Spinal cord (tissue), 10 donors: ENCODE results near the gene CREBBP. TPM values are rescaled to one million over a fixed set of nuclear protein-coding genes. Genes with fewer than 3 reads are reported as not detected.

Source experiments
- DNase-seq, 6 donors: peaks; one replicate each; pipeline versions ENCODE4 v3.0.0 to v3.0.0-alpha.2; 2013 to 2015; ENCODE audit warnings: low spot score in 6 of 6, low read depth in 4 of 6
- H3K27ac ChIP-seq: one replicate; pipeline ENCODE4 v1.5.1; 2013; ENCODE audit warnings: low read depth, low read length, control low read depth
- H3K27me3 ChIP-seq: one replicate; pipeline ENCODE4 v1.6.1; 2013; ENCODE audit warnings: low read length; ENCODE audit not compliant: control insufficient read depth, insufficient read depth
- H3K36me3 ChIP-seq: one replicate; pipeline ENCODE4 v1.6.1; 2013; ENCODE audit warnings: low read length; ENCODE audit not compliant: control insufficient read depth, insufficient read depth
- H3K4me1 ChIP-seq: one replicate; pipeline ENCODE4 v1.6.1; 2013; ENCODE audit warnings: low read length; ENCODE audit not compliant: control insufficient read depth, insufficient read depth
- H3K4me3 ChIP-seq: one replicate; pipeline ENCODE4 v1.5.1; 2013; ENCODE audit warnings: low read depth, low read length, control low read depth
- H3K9me3 ChIP-seq: one replicate; pipeline ENCODE4 v1.6.1; 2013; ENCODE audit warnings: low read length; ENCODE audit not compliant: control insufficient read depth, insufficient read depth
- WGBS: methylation state at CpG from one replicate; pipeline ENCODE4 v1.1.5; 2013; ENCODE audit warnings: missing lambda C conversion rate; ENCODE audit not compliant: insufficient coverage; 5-methylcytosine and 5-hydroxymethylcytosine counted together
- polyA plus RNA-seq, 2 donors: library from polyadenylated mRNA; unstranded; fragments of 120-200 nt; gene quantifications; one replicate each; pipeline ENCODE4 v1.2.1, GENCODE V29; 2013; ENCODE audit not compliant: insufficient read length in 2 of 2
- total RNA-seq, 2 donors: library from RNA; depleted of rRNA in 1 of 2; stranded (reverse); fragments of 120-200 nt in 1 of 2; fragments of >200 nt in 1 of 2; gene quantifications; one replicate each; pipeline versions ENCODE4 v1.2.3 to v1.2.4, GENCODE V29; 2013 to 2014
- donor health status: healthy.

CREBBP gene
- total and polyA plus RNA-seq, 4 donors, result 41.5 to 64.3 (median 61.4) TPM

- H3K27me3 ChIP-seq, result no peaks in the 10 kb centered on the region
- no peak overlapping the region for H3K4me3 ChIP-seq
- H3K9me3 ChIP-seq, result no peaks in the 10 kb centered on the region
- no peaks in the 10 kb centered on the region for H3K4me1 ChIP-seq
- no peak overlapping the region for H3K27ac ChIP-seq
- 93% methylated on average over 3 of the region's 6 CpGs for WGBS
- no peak for DNase-seq
- H3K36me3 ChIP-seq, result peaks cover 94% of the 10 kb centered on the region
These were observed 144.4 kb downstream of the CREBBP start for GRCh38 chr16:3736116-3736515.

- H3K27ac ChIP-seq, result no peak overlapping the region
- 98% methylated on average over 13 of the region's 13 CpGs for WGBS
- H3K36me3 ChIP-seq, result peaks cover 94% of the 10 kb centered on the region
- DNase-seq, result no peak
- H3K27me3 ChIP-seq, result no peaks in the 10 kb centered on the region
- H3K9me3 ChIP-seq, result no peaks in the 10 kb centered on the region
- H3K4me1 ChIP-seq, result no peaks in the 10 kb centered on the region
- H3K4me3 ChIP-seq, result no peak overlapping the region
These were observed 145.0 kb downstream of the CREBBP start for GRCh38 chr16:3735541-3735940.

GRCh38 chr16:3734758-3735221 lies 145.7 kb downstream of the CREBBP start:
- no peak for DNase-seq
- H3K36me3 ChIP-seq, result peaks cover 94% of the 10 kb centered on the region
- WGBS, result 98% methylated on average over 24 of the region's 25 CpGs

GRCh38 chr16:3734084-3734757 lies 146.3 kb downstream of the CREBBP start:
- Histone ChIP-seq H3K9me3 (no peaks in the 10 kb centered on the region), H3K27me3 (no peaks in the 10 kb centered on the region), H3K36me3 (peaks cover 94% of the 10 kb centered on the region), H3K27ac (no peak overlapping the region), H3K4me3 (no peak overlapping the region), H3K4me1 (no peaks in the 10 kb centered on the region)
- WGBS, result 96% methylated on average over 26 of the region's 27 CpGs
- no peak for DNase-seq

More at GRCh38 chr16:3734758-3735221, 145.7 kb downstream of the CREBBP start:
- Histone ChIP-seq H3K27me3 (no peaks in the 10 kb centered on the region), H3K4me1 (no peaks in the 10 kb centered on the region), H3K27ac (no peak overlapping the region), H3K4me3 (no peak overlapping the region), H3K9me3 (no peaks in the 10 kb centered on the region)

- H3K4me1 ChIP-seq, result no peaks in the 10 kb centered on the region
- whole genome bisulfite sequencing, result 83% methylated on average over 7 of the region's 8 CpGs
- no peaks in the 10 kb centered on the region for H3K9me3 ChIP-seq
- H3K4me3 ChIP-seq, result no peak overlapping the region
- DNase-seq, result no peak
- no peak overlapping the region for H3K27ac ChIP-seq
- no peaks in the 10 kb centered on the region for H3K27me3 ChIP-seq
- peaks cover 94% of the 10 kb centered on the region for H3K36me3 ChIP-seq
These were observed 148.3 kb downstream of the CREBBP start for GRCh38 chr16:3732171-3732570.

GRCh38 chr16:3731126-3731935 lies 149.2 kb downstream of the CREBBP start:
- Histone ChIP-seq H3K27ac (no peak overlapping the region), H3K36me3 (peaks cover 89% of the 10 kb centered on the region), H3K4me3 (no peak overlapping the region), H3K27me3 (no peaks in the 10 kb centered on the region), H3K4me1 (no peaks in the 10 kb centered on the region), H3K9me3 (no peaks in the 10 kb centered on the region)
- 95% methylated on average over 34 of the region's 34 CpGs for WGBS
- DNase-seq, result no peak

GRCh38 chr16:3730161-3731125 lies 150.1 kb downstream of the CREBBP start:
- Histone ChIP-seq H3K36me3 (peaks cover 85% of the 10 kb centered on the region), H3K9me3 (no peaks in the 10 kb centered on the region), H3K4me1 (no peaks in the 10 kb centered on the region), H3K4me3 (no peak overlapping the region), H3K27me3 (no peaks in the 10 kb centered on the region), H3K27ac (no peak overlapping the region)
- no peak for DNase-seq
- WGBS, result 96% methylated on average over 19 of the region's 24 CpGs

- 95% methylated on average over 48 of the region's 49 CpGs for WGBS
- Histone ChIP-seq H3K27ac (no peak overlapping the region), H3K9me3 (no peaks in the 10 kb centered on the region), H3K4me1 (no peaks in the 10 kb centered on the region), H3K27me3 (no peaks in the 10 kb centered on the region), H3K36me3 (peaks cover 78% of the 10 kb centered on the region), H3K4me3 (no peak overlapping the region)
- DNase-seq, result no peak
These were observed 151.1 kb downstream of the CREBBP start for GRCh38 chr16:3729161-3730112.
